ENCODE data around the gene FIGN. TPM values are rescaled to one million over a fixed set of nuclear protein-coding genes. Genes with fewer than 3 reads are reported as not detected.

The FIGN gene
- total RNA-seq = not detected

DNA sequence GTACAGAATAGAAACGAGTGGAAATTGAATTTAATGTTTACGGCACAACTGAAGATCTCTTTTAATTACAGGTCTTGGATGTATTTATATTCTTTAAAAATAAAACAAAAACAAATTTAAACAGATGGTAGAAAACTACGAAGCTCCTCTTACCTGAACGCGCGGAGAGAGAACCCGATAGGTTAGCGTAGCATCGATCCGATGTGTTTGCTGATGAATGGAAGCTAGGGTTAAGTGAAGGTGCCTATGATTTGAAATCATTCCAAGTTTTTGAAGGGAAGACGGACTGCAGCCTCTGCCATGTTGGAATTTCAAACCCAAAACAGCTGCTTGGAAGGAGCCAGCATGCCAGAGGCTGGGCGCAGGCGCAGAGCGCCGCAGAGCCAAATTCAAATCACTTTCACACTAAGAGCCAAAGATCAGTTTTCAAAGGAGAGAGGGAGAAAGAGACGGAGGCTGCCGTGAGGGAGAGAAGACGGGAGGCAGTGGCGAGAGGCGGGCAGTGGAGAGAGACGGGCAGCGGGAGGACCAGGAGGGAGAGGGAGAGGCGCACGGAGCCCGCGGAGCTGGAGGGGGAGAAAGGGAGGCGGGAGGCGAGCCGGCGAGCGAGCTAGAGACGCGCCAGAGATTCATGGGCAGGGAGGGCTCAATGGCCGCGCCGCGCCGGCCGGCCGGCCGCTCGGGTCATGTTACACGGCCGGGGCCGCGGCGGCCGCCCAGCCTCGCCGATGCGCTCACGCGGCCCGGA is at the start of gene FIGN:
Gene FIGN (minus strand): TSS at position 324 of the 748 bp plus-strand sequence. CDS start 1,081 bp downstream, outside the sequence.
- DNase-seq (no peak), ATAC-seq (no peak)
- Mint-ChIP-seq H3K36me3 (peaks cover 6% of the 10 kb centered on the region), H3K27ac (no peak within 1 kb of the TSS), H3K27me3 (peaks cover 26% of the 10 kb centered on the region), H3K4me3 (no peak within 1 kb of the TSS), H3K9me3 (ENCODE audit: low read depth) (peaks cover 4% of the 10 kb centered on the region), H3K4me1 (no peaks in the 10 kb centered on the region)
- CTCF ChIA-PET = no interaction called here

- Mint-ChIP-seq H3K27ac (no peak overlapping the region), H3K36me3 (no peaks in the 10 kb centered on the region), H3K27me3 (no peaks in the 10 kb centered on the region), H3K9me3 (ENCODE audit: low read depth) (peaks cover 2% of the 10 kb centered on the region), H3K4me1 (no peaks in the 10 kb centered on the region), H3K4me3 (no peak overlapping the region)
- DNase-seq = no peak
- ATAC-seq = no peak
- CTCF ChIA-PET = no interaction called here
Measured at GRCh38 chr2:163785162-163785561, 49.4 kb upstream of the FIGN start.

- Mint-ChIP-seq H3K4me3 (no peak overlapping the region), H3K36me3 (no peaks in the 10 kb centered on the region), H3K27me3 (no peaks in the 10 kb centered on the region), H3K27ac (no peak overlapping the region), H3K4me1 (no peaks in the 10 kb centered on the region), H3K9me3 (ENCODE audit: low read depth) (peaks cover 11% of the 10 kb centered on the region)
- CTCF ChIA-PET = no interaction called here
- ATAC-seq (no peak), DNase-seq (no peak)
Measured at GRCh38 chr2:163779970-163780597, 44.3 kb upstream of the FIGN start.

DNA sequence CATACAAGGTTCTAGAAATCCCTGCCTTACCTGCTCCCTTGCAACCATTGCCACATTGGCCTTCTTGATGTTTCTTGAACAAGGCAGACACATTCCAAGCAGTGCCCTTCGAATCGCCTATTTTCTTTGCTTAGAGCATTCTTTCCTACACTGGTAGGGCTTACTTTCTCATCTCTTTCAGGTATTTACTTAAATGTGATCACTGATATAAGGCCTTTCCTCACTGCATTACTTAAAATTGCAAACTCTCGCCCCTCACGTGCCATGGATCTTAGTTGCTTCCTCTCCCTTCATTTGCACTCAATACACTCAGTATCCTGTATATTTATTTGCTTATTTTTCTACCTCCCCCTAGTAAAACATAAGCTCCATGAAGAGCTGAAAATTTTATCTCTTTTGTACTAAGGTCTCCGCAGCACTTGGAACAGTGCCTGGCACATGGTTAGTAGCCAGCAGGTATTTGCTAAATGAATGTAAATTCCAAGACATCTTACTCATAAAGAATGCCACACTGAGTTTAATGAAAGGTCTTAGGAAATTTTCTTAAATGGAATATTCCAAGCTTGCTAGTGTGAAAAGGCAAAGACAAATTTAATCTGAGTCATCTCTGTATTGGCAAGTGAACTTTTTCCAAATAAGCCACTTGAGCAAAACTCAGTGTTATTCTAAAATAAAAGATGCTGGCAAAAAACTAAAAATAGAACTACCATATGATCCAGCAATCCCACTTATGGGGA is 42.4 kb upstream of the FIGN start:
- Mint-ChIP-seq H3K27ac (no peak overlapping the region), H3K4me3 (no peak overlapping the region), H3K27me3 (no peaks in the 10 kb centered on the region), H3K4me1 (no peaks in the 10 kb centered on the region), H3K36me3 (no peaks in the 10 kb centered on the region), H3K9me3 (ENCODE audit: low read depth) (peaks cover 11% of the 10 kb centered on the region)
- no peak for ATAC-seq
- CTCF ChIA-PET = no interaction called here
- DNase-seq = no peak

DNA sequence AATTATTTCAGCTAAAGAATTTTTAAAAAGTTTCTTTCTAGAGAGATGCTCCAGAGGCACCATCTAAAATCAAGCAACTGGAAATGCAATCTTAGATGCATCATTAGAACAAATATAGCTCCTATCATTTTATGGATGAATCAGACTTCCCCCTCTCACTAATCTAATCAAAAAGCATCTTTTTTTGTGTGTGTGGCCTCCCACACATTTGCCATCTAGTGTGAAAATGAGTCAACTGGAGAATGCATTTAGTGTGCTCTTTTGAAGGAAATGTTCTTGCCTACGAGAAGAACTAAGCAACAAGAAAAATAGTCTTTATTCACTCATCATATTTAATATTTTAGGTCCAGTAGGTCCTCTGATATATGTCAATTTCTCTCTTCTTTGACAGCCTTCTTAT is 39.5 kb upstream of the FIGN start:
- Mint-ChIP-seq H3K27me3 (no peaks in the 10 kb centered on the region), H3K9me3 (ENCODE audit: low read depth) (peaks cover 10% of the 10 kb centered on the region), H3K36me3 (no peaks in the 10 kb centered on the region), H3K4me3 (no peak overlapping the region), H3K4me1 (no peaks in the 10 kb centered on the region), H3K27ac (no peak overlapping the region)
- CTCF ChIA-PET = no interaction called here
- no peak for ATAC-seq
- no peak for DNase-seq

- ATAC-seq = no peak
- CTCF ChIA-PET = no interaction called here
- no peak overlapping the region for H3K4me3 Mint-ChIP-seq
Measured at GRCh38 chr2:163774862-163775261, 39.1 kb upstream of the FIGN start.

GRCh38 chr2:163773276-163773675 is 37.5 kb upstream of the FIGN start:
- CTCF ChIA-PET = interaction anchor here (0.6 kb wide), 1 partner anchor 201 kb away, joined by 4 read pairs; no protein-coding TSS in a partner anchor

More at GRCh38 chr2:163774862-163775261, 39.1 kb upstream of the FIGN start:
- Mint-ChIP-seq H3K9me3 (ENCODE audit: low read depth) (peaks cover 10% of the 10 kb centered on the region), H3K36me3 (no peaks in the 10 kb centered on the region), H3K4me1 (no peaks in the 10 kb centered on the region), H3K27me3 (no peaks in the 10 kb centered on the region), H3K27ac (no peak overlapping the region)
- no peak for DNase-seq

DNA sequence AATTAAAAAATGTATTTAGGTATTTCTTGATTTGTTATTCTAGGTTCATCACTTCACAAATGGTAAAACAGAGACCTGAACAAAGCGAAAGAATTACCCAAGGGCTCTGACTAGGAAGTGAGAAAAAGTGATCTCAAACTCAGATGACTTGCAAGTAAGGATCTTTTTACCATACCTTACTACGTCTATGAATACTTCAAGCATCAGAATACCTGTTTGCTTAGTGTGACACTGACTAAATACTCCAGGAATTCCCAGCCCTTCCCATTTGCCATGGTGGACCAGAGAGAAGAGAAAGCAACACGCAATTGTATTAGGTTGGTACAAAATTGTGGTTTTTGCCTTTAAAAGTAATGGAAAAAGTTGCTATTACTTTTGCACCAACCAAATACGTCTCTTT is 35.8 kb upstream of the FIGN start:
- no peak overlapping the region for H3K27ac Mint-ChIP-seq
- no peaks in the 10 kb centered on the region for H3K4me1 Mint-ChIP-seq
- H3K9me3 Mint-ChIP-seq (ENCODE audit: low read depth) = peaks cover 2% of the 10 kb centered on the region
- ATAC-seq (no peak), DNase-seq (no peak)
- H3K27me3 Mint-ChIP-seq = no peaks in the 10 kb centered on the region
- CTCF ChIA-PET = no interaction called here
- no peaks in the 10 kb centered on the region for H3K36me3 Mint-ChIP-seq
- no peak overlapping the region for H3K4me3 Mint-ChIP-seq

More at GRCh38 chr2:163773276-163773675, 37.5 kb upstream of the FIGN start:
- Mint-ChIP-seq H3K4me3 (no peak overlapping the region), H3K36me3 (no peaks in the 10 kb centered on the region), H3K9me3 (ENCODE audit: low read depth) (peaks cover 7% of the 10 kb centered on the region), H3K4me1 (no peaks in the 10 kb centered on the region), H3K27ac (no peak overlapping the region), H3K27me3 (no peaks in the 10 kb centered on the region)
- DNase-seq (no peak), ATAC-seq (no peak)

- H3K27me3 Mint-ChIP-seq = no peaks in the 10 kb centered on the region
- ATAC-seq = no peak
Measured at GRCh38 chr2:163768881-163769695, 33.3 kb upstream of the FIGN start.

DNA sequence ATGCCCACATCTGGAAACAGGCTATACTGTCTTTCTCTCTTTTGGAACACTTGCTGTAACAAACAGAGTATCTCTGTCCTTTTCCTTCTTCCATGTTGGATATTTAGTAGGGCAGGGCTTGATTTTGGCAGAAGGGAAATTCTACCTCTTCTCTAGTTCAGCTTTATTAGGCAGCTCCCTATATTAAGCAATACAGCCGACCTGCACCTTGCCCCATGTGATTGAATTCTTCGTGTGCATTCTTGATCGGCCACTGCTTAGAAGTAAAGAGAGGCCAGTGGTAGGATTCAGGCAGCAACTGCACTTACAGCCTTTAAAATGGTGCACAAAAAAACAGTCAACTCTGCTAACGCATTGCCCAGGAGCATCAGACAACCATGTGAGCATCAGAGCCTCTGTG is 31.3 kb upstream of the FIGN start:
- no peak overlapping the region for H3K4me3 Mint-ChIP-seq
- no peaks in the 10 kb centered on the region for H3K36me3 Mint-ChIP-seq
- no peaks in the 10 kb centered on the region for H3K27me3 Mint-ChIP-seq
- no peaks in the 10 kb centered on the region for H3K4me1 Mint-ChIP-seq
- ATAC-seq (no peak), DNase-seq (no peak)
- H3K27ac Mint-ChIP-seq = no peak overlapping the region
- H3K9me3 Mint-ChIP-seq (ENCODE audit: low read depth) = peaks cover 5% of the 10 kb centered on the region
- CTCF ChIA-PET = no interaction called here

More at GRCh38 chr2:163768881-163769695, 33.3 kb upstream of the FIGN start:
- peaks cover 7% of the 10 kb centered on the region for H3K9me3 Mint-ChIP-seq (ENCODE audit: low read depth)
- H3K36me3 Mint-ChIP-seq = no peaks in the 10 kb centered on the region
- CTCF ChIA-PET = no interaction called here
- H3K4me3 Mint-ChIP-seq = no peak overlapping the region
- no peak overlapping the region for H3K27ac Mint-ChIP-seq
- no peak for DNase-seq
- H3K4me1 Mint-ChIP-seq = no peaks in the 10 kb centered on the region

DNA sequence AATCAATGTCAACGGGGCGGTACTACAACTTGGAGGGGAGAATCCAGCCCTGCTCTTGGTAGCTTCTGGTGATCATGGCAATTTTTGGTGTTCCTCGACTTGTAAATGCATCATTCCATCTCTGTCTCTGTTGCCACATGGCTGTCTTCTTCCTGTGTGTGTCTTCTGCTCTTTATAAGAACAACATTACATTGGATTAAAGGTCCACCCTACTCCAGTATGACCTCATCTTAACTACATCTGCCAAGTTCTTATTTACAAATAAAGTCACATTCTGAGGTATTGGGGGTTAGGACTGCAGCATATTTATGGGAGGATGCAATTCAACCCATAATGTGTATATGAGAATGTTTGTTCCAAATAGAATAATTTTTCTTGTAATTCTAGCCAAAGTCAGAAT is 28.8 kb upstream of the FIGN start:
- H3K36me3 Mint-ChIP-seq = no peaks in the 10 kb centered on the region
- CTCF ChIA-PET = no interaction called here
- no peak overlapping the region for H3K27ac Mint-ChIP-seq
- ATAC-seq = no peak
- H3K27me3 Mint-ChIP-seq = no peaks in the 10 kb centered on the region
- H3K9me3 Mint-ChIP-seq (ENCODE audit: low read depth) = peaks cover 5% of the 10 kb centered on the region
- H3K4me3 Mint-ChIP-seq = no peak overlapping the region
- DNase-seq = no peak
- no peaks in the 10 kb centered on the region for H3K4me1 Mint-ChIP-seq

- DNase-seq (no peak), ATAC-seq (no peak)
- no peaks in the 10 kb centered on the region for H3K9me3 Mint-ChIP-seq (ENCODE audit: low read depth)
- H3K4me3 Mint-ChIP-seq = no peak overlapping the region
- H3K4me1 Mint-ChIP-seq = no peaks in the 10 kb centered on the region
- H3K27ac Mint-ChIP-seq = no peak overlapping the region
- no peaks in the 10 kb centered on the region for H3K27me3 Mint-ChIP-seq
- CTCF ChIA-PET = no interaction called here
- H3K36me3 Mint-ChIP-seq = no peaks in the 10 kb centered on the region
Measured at GRCh38 chr2:163759013-163759412, 23.2 kb upstream of the FIGN start.

- H3K27ac Mint-ChIP-seq = no peak overlapping the region
- H3K36me3 Mint-ChIP-seq = no peaks in the 10 kb centered on the region
- H3K4me1 Mint-ChIP-seq = no peaks in the 10 kb centered on the region
- no peak overlapping the region for H3K4me3 Mint-ChIP-seq
- no peak for DNase-seq
- H3K9me3 Mint-ChIP-seq (ENCODE audit: low read depth) = no peaks in the 10 kb centered on the region
- no peaks in the 10 kb centered on the region for H3K27me3 Mint-ChIP-seq
- ATAC-seq = no peak
- CTCF ChIA-PET = no interaction called here
Measured at GRCh38 chr2:163757814-163758213, 22.0 kb upstream of the FIGN start.
